Brain microvascular endothelial cell (primary cell): ENCODE results near the gene CD247.
A peak's percentile ranks its signal among the peaks of the same experiment; 100 is the strongest.

Source experiments
- DNase-seq: peaks from one replicate; pipeline ENCODE4 v3.0.0-alpha.2; 2020
- H3K27ac ChIP-seq: fragments of 250-450 bp; sonication (Bioruptor Pico); 2 replicates; pipeline ENCODE4 v1.5.1; 2020; ENCODE audit warnings: mild to moderate bottlenecking, moderate library complexity
- H3K27me3 ChIP-seq: fragments of 250-450 bp; sonication (Bioruptor Pico); replicated peaks from 2 replicates; pipeline ENCODE4 v1.5.1; 2020; ENCODE audit warnings: mild to moderate bottlenecking
- H3K36me3 ChIP-seq: fragments of 250-450 bp; sonication (Bioruptor Pico); replicated peaks from 2 replicates; pipeline ENCODE4 v1.5.1; 2020; ENCODE audit warnings: mild to moderate bottlenecking
- H3K4me3 ChIP-seq: 2 replicates; pipeline ENCODE4 v1.5.1; 2011; ENCODE audit warnings: low read depth, mild to moderate bottlenecking, control low read depth, low read length, moderate library complexity
- CTCF ChIP-seq: IDR thresholded peaks from 2 replicates; pipeline ENCODE4 v1.5.1; 2011; ENCODE audit warnings: low read depth, mild to moderate bottlenecking, moderate library complexity, low read length, control low read depth, inconsistent platforms; ENCODE audit errors: missing control alignments
- in situ Hi-C: cut with HindIII; loops from 2 replicates; pipeline ENCODE4 v1.10.0; 2017; ENCODE audit warnings: low sequenced_read_pairs, low pct_ligation_motif_present

Gene CD247

GRCh38 chr1:167457936-167458584 is 60.3 kb downstream of the CD247 start:
- peaks cover 2% of the 10 kb centered on the region for H3K27me3 ChIP-seq
- in situ Hi-C loops: no loop called here
- no peak overlapping the region for H3K27ac ChIP-seq
- no peaks in the 10 kb centered on the region for H3K36me3 ChIP-seq
- DNase-seq: no peak
- no peak overlapping the region for H3K4me3 ChIP-seq
- no peak for TF ChIP-seq CTCF

- Histone ChIP-seq H3K36me3 (no peaks in the 10 kb centered on the region), H3K4me3 (no peak overlapping the region), H3K27me3 (peaks cover 2% of the 10 kb centered on the region), H3K27ac (no peak overlapping the region)
- DNase-seq: no peak
- no peak for TF ChIP-seq CTCF
- in situ Hi-C loops: no loop called here
Measured at GRCh38 chr1:167456926-167457325, 61.4 kb downstream of the CD247 start.

GRCh38 chr1:167456524-167456923 is 61.8 kb downstream of the CD247 start:
- peaks cover 2% of the 10 kb centered on the region for H3K27me3 ChIP-seq
- no peak for DNase-seq
- in situ Hi-C loops: no loop called here
- no peaks in the 10 kb centered on the region for H3K36me3 ChIP-seq
- no peak overlapping the region for H3K27ac ChIP-seq
- no peak overlapping the region for H3K4me3 ChIP-seq
- TF ChIP-seq CTCF: no peak

- Histone ChIP-seq H3K27me3 (peaks cover 2% of the 10 kb centered on the region), H3K4me3 (peak overlapping the region; percentile 73), H3K27ac (no peak overlapping the region), H3K36me3 (no peaks in the 10 kb centered on the region)
- no peak for TF ChIP-seq CTCF
- in situ Hi-C loops: no loop called here
- no peak for DNase-seq
Measured at GRCh38 chr1:167455786-167456446, 62.4 kb downstream of the CD247 start.

GRCh38 chr1:167454894-167455785 is 63.2 kb downstream of the CD247 start:
- H3K27ac ChIP-seq: no peak overlapping the region
- in situ Hi-C loops: no loop called here
- DNase-seq: peak; percentile 14

More at GRCh38 chr1:167454894-167455785, 63.2 kb downstream of the CD247 start:
- H3K36me3 ChIP-seq: no peaks in the 10 kb centered on the region
- peaks cover 2% of the 10 kb centered on the region for H3K27me3 ChIP-seq
- TF ChIP-seq CTCF: no peak
- peak overlapping the region; percentile 73 for H3K4me3 ChIP-seq
